ENCODE data around the gene DDX23.

- TF ChIP-seq CTCF (IDR thresholded peaks at IDR 0.05) (peak in 3 of 4 experiments; percentile 86 to 97 (median 97)), POLR2A (IDR thresholded peaks at IDR 0.05) (no peak), EP300 (IDR thresholded peaks at IDR 0.05) (no peak), POLR2AphosphoS5 (IDR thresholded peaks at IDR 0.05) (no peak)
Observed at GRCh38 chr12:48852734-48853688, 1.0 kb upstream of the DDX23 start.
